DMS 273 (cell line): ENCODE data around the gene ATRNL1.

Experiments
- DNase-seq: peaks from one replicate; lab custom pipeline; 2025; ENCODE audit not compliant: unreplicated experiment; lab: John Stamatoyannopoulos, UW

Gene ATRNL1

GRCh38 chr10:115882021-115882420 lies 788.9 kb downstream of the ATRNL1 start:
- DNase-seq, result no peak

DNA sequence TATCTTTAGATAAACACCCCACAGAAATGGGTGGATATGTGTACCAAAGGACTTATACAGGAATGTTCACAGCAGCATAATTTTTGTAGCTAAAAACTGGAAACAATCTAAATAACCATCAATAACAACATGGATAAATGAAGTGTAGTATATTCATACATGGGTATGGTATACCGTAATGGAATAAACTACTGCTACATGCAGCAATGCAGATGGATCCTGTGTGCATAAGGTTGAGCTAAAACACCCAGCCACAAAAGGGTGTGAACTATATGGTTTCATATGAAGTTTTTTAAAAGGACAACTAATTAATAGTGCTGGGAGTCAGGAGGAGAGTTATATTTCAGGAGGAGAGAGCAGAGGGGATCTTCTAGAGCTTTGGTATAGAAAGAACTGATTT lies 790.2 kb downstream of the ATRNL1 start:
- no peak for DNase-seq

- DNase-seq, result no peak
These were observed 791.2 kb downstream of the ATRNL1 start for GRCh38 chr10:115884331-115884730.

- no peak for DNase-seq
These were observed 802.0 kb downstream of the ATRNL1 start for GRCh38 chr10:115895166-115895565.

- DNase-seq, result no peak
These were observed 805.1 kb downstream of the ATRNL1 start for GRCh38 chr10:115898242-115898641.

DNA sequence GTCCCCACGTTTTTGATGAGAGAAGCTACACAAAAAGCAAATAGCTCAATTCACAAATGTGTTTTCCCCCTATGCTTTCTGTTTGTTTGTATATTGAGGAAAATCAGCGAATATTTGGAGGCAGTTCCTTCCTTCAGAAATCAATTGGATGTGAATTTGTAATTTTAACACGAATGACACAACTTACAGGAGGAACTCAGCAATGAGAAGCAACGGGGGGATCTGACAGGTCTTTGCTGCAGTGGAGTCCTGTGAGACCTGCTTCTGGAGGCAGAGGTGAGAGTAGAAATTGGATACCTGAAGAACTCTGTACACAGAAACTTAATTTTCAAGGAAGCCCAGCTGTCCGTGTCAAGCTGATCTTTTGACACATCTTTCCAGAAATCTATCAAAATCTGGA lies 809.4 kb downstream of the ATRNL1 start:
- no peak for DNase-seq

- DNase-seq, result no peak
These were observed 810.0 kb downstream of the ATRNL1 start for GRCh38 chr10:115903207-115903606.

DNA sequence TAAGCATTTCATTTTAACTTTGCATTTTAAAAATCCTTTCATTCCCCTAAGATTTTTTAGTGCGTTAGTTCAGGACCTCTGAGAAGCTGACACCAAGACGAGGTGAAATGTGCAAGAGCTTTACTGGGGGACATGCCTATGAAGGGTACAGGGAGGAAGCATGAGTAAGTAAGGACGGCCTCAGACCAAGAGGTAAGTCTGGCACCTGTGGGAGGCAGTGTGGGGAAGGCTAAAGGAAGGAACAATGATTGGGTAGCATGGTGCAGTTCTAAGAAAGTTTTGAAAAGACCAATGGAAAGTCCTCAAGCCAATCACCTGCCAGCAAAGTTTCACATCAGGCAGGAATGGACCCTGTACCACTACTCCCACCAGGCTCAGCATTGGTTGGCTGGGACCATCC lies 810.7 kb downstream of the ATRNL1 start:
- DNase-seq, result no peak

DNA sequence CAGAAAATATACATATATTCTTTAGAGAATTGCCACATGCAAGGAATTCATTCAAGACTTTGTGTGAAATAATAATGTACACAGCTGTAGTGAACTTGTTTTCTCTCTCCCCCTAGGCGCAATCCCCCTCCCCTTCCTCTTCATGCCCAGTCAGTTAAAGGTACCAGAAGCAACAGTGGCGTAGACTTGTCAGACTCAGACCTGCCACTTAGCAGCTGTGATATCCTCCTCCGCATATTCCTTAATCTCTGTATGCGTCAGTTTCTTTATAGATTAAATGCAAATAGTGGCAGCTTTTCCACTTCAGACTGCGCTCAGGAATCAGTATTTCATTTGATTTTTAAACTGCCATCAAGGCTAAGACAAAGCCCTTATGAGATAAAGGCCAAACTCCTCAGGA lies 815.9 kb downstream of the ATRNL1 start:
- no peak for DNase-seq

DNA sequence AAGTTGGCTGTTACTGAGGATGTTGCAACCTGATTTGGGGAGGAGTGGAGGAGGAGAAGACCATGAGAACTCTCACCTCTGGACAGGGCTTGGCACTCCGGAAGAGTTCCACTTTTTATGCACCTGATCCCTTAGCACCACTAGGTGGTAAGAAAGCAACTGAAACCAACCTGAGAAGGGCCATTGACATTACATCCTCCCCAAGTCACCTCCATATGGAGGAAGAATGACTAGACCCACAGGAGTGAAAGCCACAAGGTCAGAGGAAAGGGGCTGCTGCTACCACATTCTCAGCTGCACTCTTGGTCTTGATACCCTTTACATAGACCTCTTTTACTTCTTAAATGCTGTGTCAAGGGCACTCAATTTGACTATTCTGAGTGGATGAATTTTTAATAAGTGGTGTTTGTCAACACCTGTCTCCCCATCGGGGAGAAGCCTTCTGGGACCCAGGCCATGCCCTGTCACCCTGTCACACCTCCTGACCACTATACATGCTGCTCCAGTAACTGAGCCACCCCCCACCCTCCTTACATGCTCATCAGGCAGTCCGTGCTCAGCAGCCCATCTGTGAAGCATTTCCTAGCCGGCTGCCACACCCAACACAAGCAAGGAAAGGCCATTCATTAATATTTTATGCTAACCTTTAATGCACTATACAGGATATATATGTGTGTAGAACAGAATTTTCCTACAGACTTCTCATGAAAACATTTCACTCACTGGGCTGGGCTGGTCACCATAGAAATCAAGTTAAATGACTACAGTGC lies 817.0 kb downstream of the ATRNL1 start:
- DNase-seq, result peak; percentile 3

GRCh38 chr10:115914475-115914874 lies 821.3 kb downstream of the ATRNL1 start:
- no peak for DNase-seq

DNA sequence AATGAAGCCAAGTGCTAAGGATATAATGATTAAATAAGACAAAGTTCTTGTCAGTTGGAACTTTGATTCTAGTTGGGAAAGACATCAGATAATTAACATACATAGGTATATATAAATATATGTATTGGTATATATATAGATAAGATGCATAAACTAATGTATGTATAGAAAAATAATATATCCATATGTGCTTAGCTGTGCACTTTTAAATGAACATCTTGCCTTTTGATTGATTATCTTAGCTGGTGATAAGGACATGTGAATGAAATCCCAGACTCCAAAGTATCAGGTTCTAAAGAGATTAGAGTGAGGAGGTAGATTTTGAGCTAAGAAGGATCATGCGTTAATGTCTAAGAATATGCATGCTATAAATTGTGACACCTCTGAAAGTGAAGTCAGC lies 822.3 kb downstream of the ATRNL1 start:
- DNase-seq, result no peak

- DNase-seq, result peak; percentile 1
These were observed 825.6 kb downstream of the ATRNL1 start for GRCh38 chr10:115918812-115919211.

GRCh38 chr10:115921795-115922194 lies 828.6 kb downstream of the ATRNL1 start:
- DNase-seq, result no peak

GRCh38 chr10:115931309-115931708 lies 838.1 kb downstream of the ATRNL1 start:
- no peak for DNase-seq

- no peak for DNase-seq
These were observed 838.9 kb downstream of the ATRNL1 start for GRCh38 chr10:115932099-115932498.

DNA sequence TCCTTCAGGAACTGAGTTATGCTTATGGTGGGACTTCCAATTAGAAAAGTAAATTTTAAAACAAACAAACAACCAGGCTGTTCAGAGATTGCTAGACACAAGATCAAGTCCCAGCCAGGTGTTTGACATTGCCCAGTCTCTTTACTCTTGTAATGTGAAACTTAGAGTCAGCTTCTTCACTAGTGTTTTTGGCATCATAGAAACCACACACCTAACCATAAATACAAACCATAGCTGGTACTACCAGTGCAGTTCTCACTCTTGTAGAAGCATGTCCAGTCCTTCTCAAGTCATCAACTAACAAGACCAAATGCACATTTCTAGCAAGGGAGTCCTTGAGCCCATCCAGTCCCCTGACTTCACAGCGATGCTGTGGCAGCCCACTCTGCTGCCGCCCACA lies 839.9 kb downstream of the ATRNL1 start:
- no peak for DNase-seq

DNA sequence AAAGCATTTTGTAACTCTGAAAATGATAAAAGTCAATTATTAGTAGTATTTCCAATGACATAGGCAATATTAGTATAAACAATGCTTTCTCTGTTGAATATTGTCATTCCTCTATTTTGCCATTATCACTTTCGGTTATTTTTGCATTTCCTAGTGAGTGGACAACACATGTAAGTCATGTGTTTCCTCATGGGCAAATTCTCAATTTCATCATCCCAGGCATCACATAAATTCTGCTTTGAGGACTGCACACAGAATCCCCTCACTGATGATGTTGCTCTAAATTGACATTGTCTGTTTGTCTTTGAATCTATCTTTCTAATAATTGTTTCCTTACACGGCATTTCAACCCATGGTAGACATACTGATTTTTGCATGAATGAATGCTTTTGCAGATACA lies 842.6 kb downstream of the ATRNL1 start:
- DNase-seq, result no peak

- no peak for DNase-seq
These were observed 844.0 kb downstream of the ATRNL1 start for GRCh38 chr10:115936926-115937767.

DNA sequence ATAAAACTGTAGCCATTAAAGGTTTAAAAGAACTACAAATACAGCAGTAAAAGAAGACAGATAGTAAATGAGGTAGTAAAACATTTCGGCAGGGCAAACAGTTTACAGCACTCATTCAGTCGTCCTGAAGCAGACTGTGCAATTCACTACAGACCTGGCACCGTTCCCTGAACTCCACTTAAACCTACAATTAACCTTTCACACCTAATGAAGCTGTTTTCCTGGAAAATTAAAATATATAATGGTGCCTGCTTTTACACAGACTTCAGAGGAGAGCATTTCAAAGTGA lies 844.5 kb downstream of the ATRNL1 start:
- peak; percentile 26 for DNase-seq

GRCh38 chr10:115939101-115939854 lies 846.1 kb downstream of the ATRNL1 start:
- DNase-seq, result no peak

DNA sequence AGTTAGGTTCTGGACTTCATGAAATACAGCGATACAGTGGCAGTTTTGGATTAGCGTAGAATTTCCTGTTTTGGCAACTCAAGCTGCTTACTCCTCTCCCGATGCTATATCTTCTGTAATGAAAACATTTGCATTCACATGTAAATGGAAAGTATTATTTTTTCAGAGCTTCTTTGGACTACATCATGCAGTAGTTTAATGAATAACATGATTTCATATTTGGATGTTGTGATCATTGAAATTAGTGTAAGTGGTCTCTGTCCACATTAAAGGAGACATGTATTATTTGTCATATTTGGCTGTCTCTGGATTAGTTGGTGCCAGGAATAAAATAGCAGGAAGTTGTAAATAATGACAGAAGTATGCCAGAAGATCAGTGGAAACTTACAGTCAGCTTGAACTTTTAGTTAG lies 848.2 kb downstream of the ATRNL1 start:
- no peak for DNase-seq
